Panc1 (cell line): ENCODE data around the gene APLN. TPM values are rescaled to one million over a fixed set of nuclear protein-coding genes. Genes with fewer than 3 reads are reported as not detected.

ENCODE experiments used
- ATAC-seq: fragments of 200-7000 bp; cut with Tn5 transposase; 2 replicates; pipeline ENCODE4 v1.9.1; 2020; ENCODE audit warnings: mild to moderate bottlenecking, moderate library complexity
- BruUV-seq: library from RNA; stranded (reverse); fragments of 400-500 nt; replicated peaks from 2 replicates; lab custom pipeline; 2021; lab: Mats Ljungman, UMichigan
- CTCF ChIA-PET: fragments of 300-600 bp; sonication (Branson Sonifier 250); formaldehyde crosslinking; loops from one replicate; lab custom pipeline; 2022; ENCODE audit warnings: antibody characterized with exemption; lab: Charles Lee
- POLR2A ChIA-PET: fragments of 300-600 bp; sonication (Branson Sonifier 250); formaldehyde crosslinking; loops from one replicate; lab custom pipeline; 2022; ENCODE audit warnings: antibody characterized with exemption; lab: Charles Lee
- DNase-seq: peaks from one replicate; pipeline ENCODE4 v3.0.0-alpha.2; 2010; ENCODE audit warnings: low read depth, low spot score
- H3K27ac ChIP-seq: 2 replicates; pipeline ENCODE4 v1.5.1; 2011; ENCODE audit warnings: mild to moderate bottlenecking, low read length, inconsistent platforms
- H3K27me3 ChIP-seq: fragments of 200-500 bp; sonication (Bioruptor generic); 2 replicates; pipeline ENCODE4 v1.6.0; 2014; ENCODE audit warnings: low read length, inconsistent platforms; ENCODE audit not compliant: control insufficient read depth, insufficient read depth
- H3K36me3 ChIP-seq: fragments of 200-500 bp; sonication (Bioruptor generic); 2 replicates; pipeline ENCODE4 v1.5.1; 2014; ENCODE audit warnings: inconsistent platforms, mild to moderate bottlenecking, low read length, moderate library complexity; ENCODE audit not compliant: control insufficient read depth, insufficient read depth
- H3K4me1 ChIP-seq: 2 replicates; pipeline ENCODE4 v1.5.1; 2011; ENCODE audit warnings: inconsistent platforms, mild to moderate bottlenecking, low read length, moderate library complexity; ENCODE audit not compliant: control insufficient read depth, insufficient read depth
- H3K4me3 ChIP-seq, 2 experiments: 2 replicates each; pipeline ENCODE4 v1.5.1; 2011 to 2012; ENCODE audit warnings: low read depth in 2 of 2, low read length in 2 of 2, mild to moderate bottlenecking in 2 of 2, inconsistent platforms in 1 of 2, moderate library complexity in 1 of 2
- H3K9me3 ChIP-seq: fragments of 200-500 bp; sonication (Bioruptor generic); 2 replicates; pipeline ENCODE4 v1.5.1; 2014; ENCODE audit warnings: low read depth, mild to moderate bottlenecking, inconsistent platforms, low read length, moderate library complexity; ENCODE audit not compliant: control insufficient read depth, insufficient read depth
- CTCF ChIP-seq: fragments of 450-650 bp; IDR thresholded peaks from 2 replicates; pipeline ENCODE4 v1.5.1; 2017; ENCODE audit warnings: mild to moderate bottlenecking
- POLR2AphosphoS5 ChIP-seq: IDR thresholded peaks from 2 replicates; pipeline ENCODE4 v1.6.1; 2012; ENCODE audit warnings: mild to moderate bottlenecking, low read depth, low read length, moderate library complexity
- REST ChIP-seq, 2 experiments: IDR thresholded peaks; 2 replicates each; pipeline ENCODE4 v1.6.1; 2011 to 2012; ENCODE audit warnings: low read depth in 2 of 2, control low read depth in 1 of 2, low read length in 1 of 2, mild to moderate bottlenecking in 1 of 2, moderate library complexity in 1 of 2; ENCODE audit not compliant: insufficient read depth in 1 of 2
- SIN3A ChIP-seq: IDR thresholded peaks from 2 replicates; pipeline ENCODE4 v1.6.1; 2012; ENCODE audit warnings: low read depth, mild to moderate bottlenecking, low read length, moderate library complexity, borderline replicate concordance; ENCODE audit not compliant: insufficient read depth
- TCF7L2 ChIP-seq: IDR thresholded peaks from 2 replicates; pipeline ENCODE4 v1.6.1; 2011; ENCODE audit warnings: mild to moderate bottlenecking, low read depth, low read length, inconsistent platforms
- in situ Hi-C: cut with HindIII; loops from 2 replicates; pipeline ENCODE4 v1.10.0; 2016; ENCODE audit warnings: low sequenced_read_pairs, low pct_unique_long_range_greater_than_20kb
- intact Hi-C: fragments of 100-400 bp; cut with micrococcal nuclease; formaldehyde crosslinking; loops from one replicate; pipeline ENCODE4 v1.10.0; 2022; ENCODE audit not compliant: unreplicated experiment
- total RNA-seq: library from RNA; stranded (reverse); gene quantifications from one replicate; pipeline ENCODE4 v1.2.1, GENCODE V29; 2021; ENCODE audit not compliant: unreplicated experiment

APLN gene
- total RNA-seq, 1 experiment from 2014 or later = 1.1 TPM

- H3K4me3 ChIP-seq = no peak overlapping the region
- no peak overlapping the region for H3K27ac ChIP-seq
- no peaks in the 10 kb centered on the region for H3K9me3 ChIP-seq
- TF ChIP-seq CTCF = no peak
- TF ChIP-seq SIN3A = no peak
- no peak for TF ChIP-seq REST (IDR thresholded peaks at IDR 0.05; ENCODE audit: insufficient read depth in 1 of 2, low read depth in 2 of 2, low read length in 1 of 2)
- TF ChIP-seq POLR2AphosphoS5 = no peak
- no peak for TF ChIP-seq TCF7L2
- POLR2A ChIA-PET = no interaction called here
- in situ Hi-C loops = no loop called here
- no TSS peak for BruUV-seq
- DNase-seq (no peak), ATAC-seq (no peak; the same call in 1 of the 2 replicates)
- no peaks in the 10 kb centered on the region for H3K4me1 ChIP-seq
- intact Hi-C loops = no loop called here
- CTCF ChIA-PET = no interaction called here
- no peaks in the 10 kb centered on the region for H3K36me3 ChIP-seq
- H3K27me3 ChIP-seq = no peaks in the 10 kb centered on the region
These were observed 22.9 kb downstream of the APLN start for GRCh38 chrX:129631849-129632248.

- POLR2A ChIA-PET = no interaction called here
- no peak overlapping the region for H3K27ac ChIP-seq
- intact Hi-C loops (no loop called here), in situ Hi-C loops (no loop called here)
- DNase-seq (no peak), ATAC-seq (no peak)
- CTCF ChIA-PET = interaction anchor here (0.5 kb wide), 1 partner anchor 189 kb away, joined by 4 read pairs; no protein-coding TSS in a partner anchor
- H3K9me3 ChIP-seq = no peaks in the 10 kb centered on the region
- no peaks in the 10 kb centered on the region for H3K4me1 ChIP-seq
- BruUV-seq = no TSS peak
- no peaks in the 10 kb centered on the region for H3K36me3 ChIP-seq
- TF ChIP-seq POLR2AphosphoS5 (no peak), SIN3A (no peak), CTCF (no peak), REST (IDR thresholded peaks at IDR 0.05; ENCODE audit: insufficient read depth in 1 of 2, low read depth in 2 of 2, low read length in 1 of 2) (no peak), TCF7L2 (no peak)
- H3K27me3 ChIP-seq = no peaks in the 10 kb centered on the region
- no peak overlapping the region for H3K4me3 ChIP-seq
These were observed 24.9 kb downstream of the APLN start for GRCh38 chrX:129629837-129630236.
